Spleen (tissue), 11 donors: Measurements from ENCODE around the gene FAM53B. TPM values are rescaled to one million over a fixed set of nuclear protein-coding genes. Genes with fewer than 3 reads are reported as not detected.

Experiments
- DNase-seq: peaks from one replicate; pipeline ENCODE4 v3.0.0-alpha.2; 2020
- H3K27ac ChIP-seq, 8 donors: fragments of 200-600 bp; sonication (generic) in 7 of 8; 1 replicate in 4 of 8; 2 replicates in 4 of 8; pipeline versions ENCODE4 v1.5.0 to v1.8.0; 2016 to 2021; ENCODE audit warnings: inconsistent platforms in 4 of 8, mild to moderate bottlenecking in 4 of 8, moderate library complexity in 1 of 8
- H3K27me3 ChIP-seq, 7 donors: fragments of 200-600 bp; sonication (generic) in 6 of 7; replicated peaks in 1 of 7; 1 replicate in 4 of 7; 2 replicates in 3 of 7; pipeline versions ENCODE4 v1.5.0 to v1.8.0; 2016 to 2021; ENCODE audit warnings: inconsistent platforms in 3 of 7, mild to moderate bottlenecking in 1 of 7
- H3K36me3 ChIP-seq, 6 donors: fragments of 200-600 bp; sonication (generic) in 5 of 6; 1 replicate in 4 of 6; 2 replicates in 2 of 6; pipeline versions ENCODE4 v1.5.0 to v1.8.0; 2016 to 2021; ENCODE audit warnings: inconsistent platforms in 2 of 6
- H3K4me1 ChIP-seq, 6 donors: fragments of 200-600 bp; sonication (generic) in 5 of 6; 1 replicate in 3 of 6; 2 replicates in 3 of 6; pipeline versions ENCODE4 v1.5.0 to v1.8.0; 2016 to 2021; ENCODE audit warnings: inconsistent platforms in 3 of 6
- H3K4me3 ChIP-seq, 8 donors: fragments of 200-600 bp; sonication (generic) in 7 of 8; 1 replicate in 4 of 8; 2 replicates in 4 of 8; pipeline versions ENCODE4 v1.5.0 to v1.8.0; 2016 to 2021; ENCODE audit warnings: inconsistent platforms in 4 of 8, mild to moderate bottlenecking in 4 of 8, moderate library complexity in 2 of 8
- H3K9me3 ChIP-seq, 8 donors: fragments of 200-600 bp; sonication (generic) in 7 of 8; 1 replicate in 4 of 8; 2 replicates in 4 of 8; pipeline versions ENCODE4 v1.5.0 to v1.8.0; 2016 to 2021; ENCODE audit warnings: inconsistent platforms in 4 of 8
- CTCF ChIP-seq, 11 experiments: fragments of 200-600 bp in 7 of 11; fragments of 450-650 bp in 4 of 11; sonication (generic) in 4 of 11; IDR thresholded peaks in 8 of 11; conservative IDR thresholded peaks in 3 of 11; 1 replicate in 7 of 11; 2 replicates in 4 of 11; pipeline versions ENCODE4 v1.4.0 to v1.8.0; 2016 to 2021; ENCODE audit warnings: antibody characterized with exemption in 11 of 11, inconsistent platforms in 4 of 11, mild to moderate bottlenecking in 1 of 11
- POLR2A ChIP-seq, 3 donors: fragments of 450-650 bp; IDR thresholded peaks; one replicate each; pipeline ENCODE4 v1.5.1; 2017; ENCODE audit warnings: antibody characterized with exemption in 3 of 3, mild to moderate bottlenecking in 1 of 3
- POLR2AphosphoS5 ChIP-seq, 3 donors: sonication (generic); formaldehyde crosslinking; IDR thresholded peaks; one replicate each; pipeline ENCODE4 v1.5.1; 2017; ENCODE audit warnings: antibody characterized with exemption in 3 of 3
- WGBS, 5 donors: extraction: QIAGEN DNeasy Blood & Tissue Kit in 3 of 5; methylation state at CpG; one replicate each; pipeline versions ENCODE4 v1.1.5 to v1.1.7; 2013 to 2018; 5-methylcytosine and 5-hydroxymethylcytosine counted together
- intact Hi-C: fragments of 100-400 bp; cut with DNase I; formaldehyde crosslinking; loops from one replicate; pipeline ENCODE4 v1.15.0; 2023; ENCODE audit warnings: low total_unique reads
- polyA plus RNA-seq, 3 donors: library from polyadenylated mRNA; stranded (reverse); fragments of 200-250 nt; gene quantifications; one replicate each; pipeline ENCODE4 v1.2.1, GENCODE V29; 2013
- total RNA-seq, 7 donors: library from RNA; depleted of rRNA in 3 of 7; stranded (reverse); fragments of >200 nt in 3 of 7; fragmentation: NEBNext Ultra II Directional in 4 of 7; extraction: Animal tissue kit (Norgen Biotek cat#: 25700) in 4 of 7; gene quantifications; one replicate each; pipeline versions ENCODE4 v1.1.0 to v1.2.1, GENCODE V29; 2016 to 2021
- donor health status: healthy with polysubstance abuse.
- donor health status: DM: no; HTN: no; CAD: no; lungs with moderate emphysema.
- donor health status: DM: no; HTN: no; CAD: no.
- donor health status: Bipolar disorder and iron deficiency.
- donor health status: healthy.
- donor health status: DM: no; HTN: no; CAD: no.
- donor health status: DM: yes; HTN: yes; CAD: no.

Gene FAM53B
- total and polyA plus RNA-seq, 10 donors, result 13.3 to 94.0 (median 56.2) TPM

GRCh38 chr10:124644236-124644635, 99.9 kb downstream of the FAM53B start:
- intact Hi-C loops, result loop anchor here (10.0 kb wide), 1 partner anchor 101 kb away; the partner anchor contains the start of gene FAM53B
- no peaks in the 10 kb centered on the region for H3K9me3 ChIP-seq
- WGBS, 5 donors, result 83 to 94% (median 87%) methylated on average over 4 of the region's 4 CpGs
- peak overlapping the region in 5 of 8 donors; percentile 44 to 97 (median 94) for H3K27ac ChIP-seq
- H3K27me3 ChIP-seq, result no peaks in the 10 kb centered on the region
- H3K36me3 ChIP-seq, result peaks cover 0 to 36% (median 5%) of the 10 kb centered on the region in 6 donors
- no peak for DNase-seq
- H3K4me3 ChIP-seq, result no peak overlapping the region
- TF ChIP-seq POLR2A (IDR thresholded peaks at IDR 0.05) (no peak), POLR2AphosphoS5 (IDR thresholded peaks at IDR 0.05) (no peak), CTCF (IDR thresholded peaks at IDR 0.05 in 8 of 11, conservative IDR thresholded peaks at IDR 0.05 in 3 of 11) (no peak)
- H3K4me1 ChIP-seq, result peaks cover 77 to 100% (median 100%) of the 10 kb centered on the region in 6 donors

GRCh38 chr10:124643330-124644009, 100.7 kb downstream of the FAM53B start:
- Histone ChIP-seq H3K4me1 (peaks cover 74 to 100% (median 100%) of the 10 kb centered on the region in 6 donors), H3K4me3 (no peak overlapping the region)

GRCh38 chr10:124642088-124642710, 102.0 kb downstream of the FAM53B start:
- H3K27ac ChIP-seq, result peak overlapping the region; percentile 37 to 95 (median 86)
- TF ChIP-seq POLR2AphosphoS5 (IDR thresholded peaks at IDR 0.05) (peak in 2 of 3 donors; percentile 3 to 41), CTCF (IDR thresholded peaks at IDR 0.05 in 8 of 11, conservative IDR thresholded peaks at IDR 0.05 in 3 of 11) (no peak), POLR2A (IDR thresholded peaks at IDR 0.05) (no peak)
- peak; percentile 79 for DNase-seq
- peaks cover 73 to 100% (median 100%) of the 10 kb centered on the region in 6 donors for H3K4me1 ChIP-seq
- H3K9me3 ChIP-seq, result no peaks in the 10 kb centered on the region
- peak overlapping the region in 1 of 8 donors; percentile 46 for H3K4me3 ChIP-seq
- intact Hi-C loops, result loop anchor here (10.0 kb wide), 1 partner anchor 103 kb away; the partner anchor contains the start of gene FAM53B
- 81 to 88% (median 84%) methylated on average over 14 to 20 of the region's 20 CpGs for WGBS, 5 donors
- no peaks in the 10 kb centered on the region for H3K27me3 ChIP-seq
- H3K36me3 ChIP-seq, result peaks cover 0 to 41% (median 5%) of the 10 kb centered on the region in 6 donors

More at GRCh38 chr10:124643330-124644009, 100.7 kb downstream of the FAM53B start:
- Histone ChIP-seq H3K9me3 (no peaks in the 10 kb centered on the region), H3K27me3 (no peaks in the 10 kb centered on the region), H3K36me3 (peaks cover 0 to 40% (median 5%) of the 10 kb centered on the region in 6 donors), H3K27ac (peak overlapping the region in 4 of 8 donors; percentile 92 to 97 (median 94))
- peak; percentile 72 for DNase-seq
- intact Hi-C loops, result loop anchor here (10.0 kb wide), 1 partner anchor 101 kb away; the partner anchor contains the start of gene FAM53B
- whole genome bisulfite sequencing, 5 donors, result 95 to 97% (median 96%) methylated on average over 29 to 30 of the region's 30 CpGs
- TF ChIP-seq POLR2AphosphoS5 (IDR thresholded peaks at IDR 0.05) (peak in 1 of 3 donors; percentile 10), CTCF (IDR thresholded peaks at IDR 0.05 in 8 of 11, conservative IDR thresholded peaks at IDR 0.05 in 3 of 11) (no peak), POLR2A (IDR thresholded peaks at IDR 0.05) (no peak)
